Epithelial cell of prostate (primary cell): ENCODE data around the gene ZBTB9.
"Not testable (repeated sequence)": the region's sequence is repeated elsewhere in the genome, so short reads cannot be mapped to it uniquely, and the experiment has no call there.

ENCODE experiments used
- DNase-seq: peaks from one replicate; pipeline ENCODE4 v3.0.0-alpha.2; 2011; ENCODE audit warnings: low read depth, low spot score
- H3K27ac ChIP-seq: fragments of 450-650 bp; 2 replicates; pipeline ENCODE4 v1.5.1; 2017; ENCODE audit warnings: mild to moderate bottlenecking

ZBTB9 gene

GRCh38 chr6:33453393-33454008 is 875 bp upstream of the ZBTB9 start:
- H3K27ac ChIP-seq = peak overlapping the region; percentile 47
- DNase-seq = no peak

GRCh38 chr6:33455051-33455450 is 675 bp downstream of the ZBTB9 start:
- H3K27ac ChIP-seq = no peak overlapping the region
- DNase-seq = no peak

GRCh38 chr6:33456156-33456555 is 1.8 kb downstream of the ZBTB9 start:
- DNase-seq = no peak
- H3K27ac ChIP-seq = no peak overlapping the region

GRCh38 chr6:33458676-33459075 is 4.3 kb downstream of the ZBTB9 start:
- no peak overlapping the region for H3K27ac ChIP-seq
- no peak for DNase-seq

GRCh38 chr6:33459226-33459625 is 4.8 kb downstream of the ZBTB9 start:
- DNase-seq = no peak
- H3K27ac ChIP-seq = no peak overlapping the region

- no peak overlapping the region for H3K27ac ChIP-seq
- no peak for DNase-seq
These were observed 11.8 kb downstream of the ZBTB9 start for GRCh38 chr6:33466075-33466735.

GRCh38 chr6:33467091-33467490 is 12.7 kb downstream of the ZBTB9 start:
- DNase-seq = no peak

GRCh38 chr6:33469661-33470060 is 15.3 kb downstream of the ZBTB9 start:
- no peak overlapping the region for H3K27ac ChIP-seq

More at GRCh38 chr6:33467091-33467490, 12.7 kb downstream of the ZBTB9 start:
- no peak overlapping the region for H3K27ac ChIP-seq

GRCh38 chr6:33477864-33478263 is 23.5 kb downstream of the ZBTB9 start:
- DNase-seq = no peak
- H3K27ac ChIP-seq = no peak overlapping the region

More at GRCh38 chr6:33469661-33470060, 15.3 kb downstream of the ZBTB9 start:
- no peak for DNase-seq

- no peak for DNase-seq
- no peak overlapping the region for H3K27ac ChIP-seq
These were observed 26.8 kb downstream of the ZBTB9 start for GRCh38 chr6:33481192-33481591.

GRCh38 chr6:33482620-33483019 is 28.2 kb downstream of the ZBTB9 start:
- DNase-seq, H3K27ac ChIP-seq: not testable (repeated sequence)

GRCh38 chr6:33483678-33484077 is 29.3 kb downstream of the ZBTB9 start:
- no peak overlapping the region for H3K27ac ChIP-seq
- no peak for DNase-seq

- DNase-seq, H3K27ac ChIP-seq: not testable (repeated sequence)
These were observed 30.4 kb downstream of the ZBTB9 start for GRCh38 chr6:33484673-33485262.

GRCh38 chr6:33485680-33486079 is 31.3 kb downstream of the ZBTB9 start:
- not testable (repeated sequence) for DNase-seq, H3K27ac ChIP-seq

- no peak for DNase-seq
- no peak overlapping the region for H3K27ac ChIP-seq
These were observed 34.0 kb downstream of the ZBTB9 start for GRCh38 chr6:33488339-33488738.

- H3K27ac ChIP-seq = no peak overlapping the region
- DNase-seq = no peak
These were observed 35.8 kb downstream of the ZBTB9 start for GRCh38 chr6:33490198-33490597.

GRCh38 chr6:33490621-33491020 is 36.2 kb downstream of the ZBTB9 start:
- no peak for DNase-seq
- no peak overlapping the region for H3K27ac ChIP-seq

GRCh38 chr6:33492093-33492492 is 37.7 kb downstream of the ZBTB9 start:
- no peak for DNase-seq

GRCh38 chr6:33497157-33497556 is 42.8 kb downstream of the ZBTB9 start:
- H3K27ac ChIP-seq = no peak overlapping the region
- no peak for DNase-seq

More at GRCh38 chr6:33492093-33492492, 37.7 kb downstream of the ZBTB9 start:
- H3K27ac ChIP-seq = no peak overlapping the region

GRCh38 chr6:33502486-33502885 is 48.1 kb downstream of the ZBTB9 start:
- no peak overlapping the region for H3K27ac ChIP-seq
- no peak for DNase-seq

GRCh38 chr6:33504486-33504885 is 50.1 kb downstream of the ZBTB9 start:
- DNase-seq = no peak

More at GRCh38 chr6:33504486-33504885, 50.1 kb downstream of the ZBTB9 start:
- H3K27ac ChIP-seq = no peak overlapping the region
